ENCODE measurements around the gene OR2L13.

Gene OR2L13

DNA sequence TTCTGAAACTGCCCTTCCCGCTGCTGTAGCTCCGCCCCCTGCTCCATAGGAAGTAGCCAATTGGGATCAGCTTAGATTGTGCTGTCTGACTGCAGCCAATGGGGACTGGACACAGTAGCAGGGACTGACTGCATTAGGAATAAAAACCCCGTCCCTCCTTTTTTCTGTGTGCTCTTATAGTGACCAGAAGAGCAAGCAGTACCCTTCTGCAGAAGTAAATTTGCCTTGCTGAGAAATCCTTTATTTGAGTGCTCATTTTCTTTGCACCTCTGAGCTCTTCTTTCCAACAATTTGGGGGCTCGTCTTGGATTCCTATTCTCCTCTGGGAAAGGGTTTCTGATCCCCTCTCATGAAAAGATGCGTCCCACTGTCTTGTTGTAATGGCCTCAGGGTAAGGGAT is 16.2 kb downstream of the OR2L13 start:
- no CpG with 5 or more reads among the region's 5 CpGs for WGBS (ENCODE audit: insufficient coverage, insufficient read length)
- peaks cover 7% of the 10 kb centered on the region for H3K9me3 ChIP-seq (ENCODE audit: control insufficient read depth, insufficient read depth, low read length)
- no peak overlapping the region for H3K27ac ChIP-seq (ENCODE audit: low read length)
- no peaks in the 10 kb centered on the region for H3K27me3 ChIP-seq (ENCODE audit: control insufficient read depth, insufficient read depth, low read length)
- no peak overlapping the region for H3K4me3 ChIP-seq (ENCODE audit: low read length)
- H3K36me3 ChIP-seq (ENCODE audit: control insufficient read depth, insufficient read depth, low read length) = no peaks in the 10 kb centered on the region
- DNase-seq (ENCODE audit: low read depth, low spot score) = no peak
- H3K4me1 ChIP-seq (ENCODE audit: control insufficient read depth, insufficient read depth, low read length) = no peaks in the 10 kb centered on the region

- no peak overlapping the region for H3K27ac ChIP-seq (ENCODE audit: low read length)
- no CpG with 5 or more reads among the region's 7 CpGs for WGBS (ENCODE audit: insufficient coverage, insufficient read length)
- no peak for DNase-seq (ENCODE audit: low read depth, low spot score)
- H3K4me1 ChIP-seq (ENCODE audit: control insufficient read depth, insufficient read depth, low read length) = no peaks in the 10 kb centered on the region
- H3K27me3 ChIP-seq (ENCODE audit: control insufficient read depth, insufficient read depth, low read length) = no peaks in the 10 kb centered on the region
- H3K4me3 ChIP-seq (ENCODE audit: low read length) = no peak overlapping the region
- no peaks in the 10 kb centered on the region for H3K36me3 ChIP-seq (ENCODE audit: control insufficient read depth, insufficient read depth, low read length)
- H3K9me3 ChIP-seq (ENCODE audit: control insufficient read depth, insufficient read depth, low read length) = peaks cover 9% of the 10 kb centered on the region
These were observed 19.9 kb downstream of the OR2L13 start for GRCh38 chr1:248114890-248115289.

GRCh38 chr1:248127653-248128052 is 32.7 kb downstream of the OR2L13 start:
- WGBS (ENCODE audit: insufficient coverage, insufficient read length) = no CpG with 5 or more reads among the region's 5 CpGs
- Histone ChIP-seq H3K27me3 (ENCODE audit: control insufficient read depth, insufficient read depth, low read length) (no peaks in the 10 kb centered on the region), H3K27ac (ENCODE audit: low read length) (no peak overlapping the region), H3K4me3 (ENCODE audit: low read length) (no peak overlapping the region), H3K4me1 (ENCODE audit: control insufficient read depth, insufficient read depth, low read length) (no peaks in the 10 kb centered on the region), H3K9me3 (ENCODE audit: control insufficient read depth, insufficient read depth, low read length) (peaks cover 14% of the 10 kb centered on the region), H3K36me3 (ENCODE audit: control insufficient read depth, insufficient read depth, low read length) (no peaks in the 10 kb centered on the region)
- no peak for DNase-seq (ENCODE audit: low read depth, low spot score)

DNA sequence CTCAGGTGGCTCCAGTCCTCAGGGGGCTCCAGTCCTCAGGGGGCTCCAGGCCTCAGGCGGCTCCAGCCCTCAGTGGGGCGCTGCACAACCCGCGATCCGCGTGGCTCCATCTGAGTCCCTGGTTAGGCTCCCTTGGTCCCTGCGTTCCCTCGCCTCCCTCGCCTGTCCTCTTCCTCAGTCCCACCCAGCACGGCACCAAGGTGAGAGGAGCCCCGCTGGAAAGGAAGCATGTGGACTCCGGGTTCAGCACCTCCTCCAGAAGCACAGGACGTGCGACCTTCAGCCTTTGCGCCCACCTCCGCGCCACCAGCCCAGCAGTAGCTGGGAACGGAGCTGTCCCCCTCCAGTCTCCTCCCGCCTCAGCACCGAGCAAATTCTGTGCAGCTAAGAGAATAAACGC is 41.8 kb downstream of the OR2L13 start:
- DNase-seq (ENCODE audit: low read depth, low spot score) = no peak
- no peaks in the 10 kb centered on the region for H3K4me1 ChIP-seq (ENCODE audit: control insufficient read depth, insufficient read depth, low read length)
- H3K27ac ChIP-seq (ENCODE audit: low read length) = no peak overlapping the region
- H3K4me3 ChIP-seq (ENCODE audit: low read length) = no peak overlapping the region
- H3K9me3 ChIP-seq (ENCODE audit: control insufficient read depth, insufficient read depth, low read length) = peaks cover 1% of the 10 kb centered on the region; the same call in 1 of the 2 replicates
- H3K36me3 ChIP-seq (ENCODE audit: control insufficient read depth, insufficient read depth, low read length) = no peaks in the 10 kb centered on the region
- WGBS (ENCODE audit: insufficient coverage, insufficient read length) = no CpG with 5 or more reads among the region's 21 CpGs
- no peaks in the 10 kb centered on the region for H3K27me3 ChIP-seq (ENCODE audit: control insufficient read depth, insufficient read depth, low read length)

GRCh38 chr1:248140846-248141245 is 45.9 kb downstream of the OR2L13 start:
- Histone ChIP-seq H3K4me1 (ENCODE audit: control insufficient read depth, insufficient read depth, low read length) (no peaks in the 10 kb centered on the region), H3K27ac (ENCODE audit: low read length) (no peak overlapping the region), H3K4me3 (ENCODE audit: low read length) (no peak overlapping the region), H3K9me3 (ENCODE audit: control insufficient read depth, insufficient read depth, low read length) (peaks cover 1% of the 10 kb centered on the region; the same call in 1 of the 2 replicates), H3K36me3 (ENCODE audit: control insufficient read depth, insufficient read depth, low read length) (no peaks in the 10 kb centered on the region), H3K27me3 (ENCODE audit: control insufficient read depth, insufficient read depth, low read length) (no peaks in the 10 kb centered on the region)
- WGBS (ENCODE audit: insufficient coverage, insufficient read length) = no CpG with 5 or more reads among the region's 1 CpG
- no peak for DNase-seq (ENCODE audit: low read depth, low spot score)

DNA sequence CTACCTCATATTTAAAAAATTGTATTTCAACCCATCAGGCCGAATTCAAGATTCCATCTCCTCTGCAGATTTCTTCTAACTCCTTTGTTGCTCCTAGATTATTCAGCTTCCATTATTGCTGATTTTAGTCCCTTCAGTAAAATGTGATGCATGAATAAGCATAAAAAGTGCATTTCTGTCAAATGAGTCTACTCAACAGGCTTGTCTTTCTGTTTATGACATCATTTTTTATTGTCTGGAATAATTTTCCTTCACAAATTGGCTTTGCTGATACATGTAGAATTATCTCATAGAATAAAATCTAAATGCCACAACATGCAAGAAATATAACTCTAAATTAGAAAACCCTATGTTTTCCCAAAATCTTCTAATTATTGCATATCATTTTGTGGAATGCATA is 48.3 kb downstream of the OR2L13 start:
- peaks cover under 1% of the 10 kb centered on the region; the same call in 1 of the 2 replicates for H3K9me3 ChIP-seq (ENCODE audit: control insufficient read depth, insufficient read depth, low read length)
- WGBS (ENCODE audit: insufficient coverage, insufficient read length) = 100% methylated on average over 1 of the region's 1 CpG
- no peaks in the 10 kb centered on the region for H3K36me3 ChIP-seq (ENCODE audit: control insufficient read depth, insufficient read depth, low read length)
- H3K27ac ChIP-seq (ENCODE audit: low read length) = no peak overlapping the region
- H3K4me3 ChIP-seq (ENCODE audit: low read length) = no peak overlapping the region
- no peaks in the 10 kb centered on the region for H3K4me1 ChIP-seq (ENCODE audit: control insufficient read depth, insufficient read depth, low read length)
- DNase-seq (ENCODE audit: low read depth, low spot score) = no peak
- no peaks in the 10 kb centered on the region for H3K27me3 ChIP-seq (ENCODE audit: control insufficient read depth, insufficient read depth, low read length)

- Histone ChIP-seq H3K27me3 (ENCODE audit: control insufficient read depth, insufficient read depth, low read length) (no peaks in the 10 kb centered on the region), H3K36me3 (ENCODE audit: control insufficient read depth, insufficient read depth, low read length) (no peaks in the 10 kb centered on the region), H3K4me1 (ENCODE audit: control insufficient read depth, insufficient read depth, low read length) (no peaks in the 10 kb centered on the region), H3K9me3 (ENCODE audit: control insufficient read depth, insufficient read depth, low read length) (no peaks in the 10 kb centered on the region; the same call in 1 of the 2 replicates), H3K27ac (ENCODE audit: low read length) (no peak within 1 kb of the TSS), H3K4me3 (ENCODE audit: low read length) (no peak within 1 kb of the TSS)
- no CpG with 5 or more reads among the region's 3 CpGs for WGBS (ENCODE audit: insufficient coverage, insufficient read length)
- DNase-seq (ENCODE audit: low read depth, low spot score) = no peak
These were observed 49.7 kb downstream of the OR2L13 start, which contains the start of gene OR2M5 for GRCh38 chr1:248144513-248145198. OR2M5 (plus strand) TSS chr1:248145148; CDS start chr1:248145148, 0 bp downstream.

Data from iPS DF 6.9 (cell line).